GM23248 (cell line): ENCODE measurements around the gene FANCD2OS.

Source experiments
- EZH2 ChIP-seq: fragments of 200-600 bp; sonication (generic); IDR thresholded peaks from 2 replicates; pipeline ENCODE4 v1.6.1; 2018; ENCODE audit warnings: antibody characterized with exemption, mild to moderate bottlenecking; ENCODE audit not compliant: insufficient read depth, poor library complexity, severe bottlenecking
- EZH2phosphoT487 ChIP-seq: fragments of 200-600 bp; sonication (generic); IDR thresholded peaks from 2 replicates; pipeline ENCODE4 v1.6.1; 2018; ENCODE audit warnings: antibody characterized with exemption, moderate library complexity, mild to moderate bottlenecking, low read depth; ENCODE audit not compliant: insufficient read depth

GRCh38 chr3:10055097-10055496 is 53.0 kb downstream of the FANCD2OS start:
- TF ChIP-seq EZH2 (no peak), EZH2phosphoT487 (no peak)
